Esophagus muscularis mucosa (tissue), 4 donors: ENCODE data around the gene MAP3K4.

Source experiments
- CTCF ChIP-seq, 3 experiments: fragments of 200-600 bp in 2 of 3; fragments of 450-650 bp in 1 of 3; sonication (generic) in 2 of 3; IDR thresholded peaks; one replicate each; pipeline ENCODE4 v1.5.1; 2017 to 2019; ENCODE audit warnings: antibody characterized with exemption in 3 of 3, mild to moderate bottlenecking in 2 of 3, moderate library complexity in 1 of 3
- EP300 ChIP-seq: sonication (generic); formaldehyde crosslinking; IDR thresholded peaks from one replicate; pipeline ENCODE4 v1.6.1; 2017; ENCODE audit warnings: antibody characterized with exemption
- POLR2A ChIP-seq: fragments of 450-650 bp; IDR thresholded peaks from one replicate; pipeline ENCODE4 v1.6.1; 2017; ENCODE audit warnings: antibody characterized with exemption, moderate library complexity, mild to moderate bottlenecking, low read depth

GRCh38 chr6:161073930-161074329, 82.4 kb downstream of the MAP3K4 start:
- no peak for TF ChIP-seq CTCF (IDR thresholded peaks at IDR 0.05)
- no peak for TF ChIP-seq POLR2A
- TF ChIP-seq EP300 = no peak
